Endothelial cell of umbilical vein (primary cell): ENCODE results near the gene FAM47B. TPM values are rescaled to one million over a fixed set of nuclear protein-coding genes. Genes with fewer than 3 reads are reported as not detected.

Source experiments
- BruUV-seq: library from RNA; stranded (reverse); fragments of 400-500 nt; replicated peaks from 2 replicates; lab custom pipeline; 2021; lab: Mats Ljungman, UMichigan
- CTCF ChIA-PET: fragments of 300-600, 350-600 bp; sonication (Branson Sonifier 250); formaldehyde crosslinking; loops from one replicate; lab custom pipeline; 2021; ENCODE audit warnings: antibody characterized with exemption, inconsistent platforms; lab: Charles Lee
- POLR2A ChIA-PET: fragments of 300-600, 350-600 bp; sonication (Branson Sonifier 250); formaldehyde crosslinking; loops from one replicate; lab custom pipeline; 2021; ENCODE audit warnings: antibody characterized with exemption, inconsistent platforms; lab: Charles Lee
- DNase-seq: peaks from one replicate; pipeline ENCODE4 v3.0.0-alpha.2; 2011; ENCODE audit warnings: low read depth, low spot score
- FAIRE-seq: peaks from 2 replicates; lab custom pipeline; 2011; peaks lifted over from hg19 to GRCh38; lab: Jason Lieb, UNC
- H2AFZ ChIP-seq: 2 replicates; pipeline ENCODE4 v1.6.0; 2012; ENCODE audit warnings: low read depth, low read length, control low read depth, inconsistent platforms
- H3K27ac ChIP-seq: 2 replicates; pipeline ENCODE4 v1.5.1; 2011; ENCODE audit warnings: low read depth, mild to moderate bottlenecking, control low read depth, low read length, moderate library complexity; ENCODE audit not compliant: insufficient read depth
- H3K27me3 ChIP-seq, 2 experiments: 2 replicates each; pipeline versions ENCODE4 v1.6.0 to v1.6.1; 2011; ENCODE audit warnings: low read length in 2 of 2, mixed read lengths in 1 of 2; ENCODE audit not compliant: control insufficient read depth in 2 of 2, insufficient read depth in 2 of 2
- H3K36me3 ChIP-seq, 2 experiments: 2 replicates in 1 of 2; 3 replicates in 1 of 2; pipeline ENCODE4 v1.5.1; 2011; ENCODE audit warnings: low read length in 2 of 2, mild to moderate bottlenecking in 1 of 2, moderate library complexity in 1 of 2; ENCODE audit not compliant: control insufficient read depth in 2 of 2, insufficient read depth in 2 of 2; ENCODE audit errors: extremely low read depth in 1 of 2
- H3K4me1 ChIP-seq: 3 replicates; pipeline ENCODE4 v1.5.1; 2011; ENCODE audit warnings: mild to moderate bottlenecking, low read length; ENCODE audit not compliant: control insufficient read depth, insufficient read depth; ENCODE audit errors: extremely low read depth
- H3K4me2 ChIP-seq: 2 replicates; pipeline ENCODE4 v1.6.1; 2011; ENCODE audit warnings: low read length, control low read depth, mixed read lengths; ENCODE audit not compliant: insufficient read depth
- H3K4me3 ChIP-seq, 3 experiments: fragments of 200-600 bp in 1 of 3; sonication (generic), shearing (Covaris generic) in 1 of 3; replicated peaks in 1 of 3; 2 replicates each; pipeline ENCODE4 v1.5.1; 2011 to 2016; ENCODE audit warnings: control low read depth in 3 of 3, low read length in 3 of 3, mild to moderate bottlenecking in 2 of 3, inconsistent platforms in 1 of 3, low read depth in 1 of 3, moderate library complexity in 1 of 3; ENCODE audit not compliant: insufficient read depth in 1 of 3
- H3K79me2 ChIP-seq: 2 replicates; pipeline ENCODE4 v1.6.0; 2012; ENCODE audit warnings: low read length, inconsistent platforms; ENCODE audit not compliant: control insufficient read depth, insufficient read depth
- H3K9ac ChIP-seq: replicated peaks from 2 replicates; pipeline ENCODE3; 2011; ENCODE audit warnings: low read length, control low read depth; ENCODE audit not compliant: insufficient read depth; ENCODE audit errors: extremely low read depth
- H3K9me1 ChIP-seq: replicated peaks from 3 replicates; pipeline ENCODE4 v1.6.0; 2011; ENCODE audit warnings: mild to moderate bottlenecking, low read length; ENCODE audit not compliant: control insufficient read depth, insufficient read depth; ENCODE audit errors: extremely low read depth
- H3K9me3 ChIP-seq: replicated peaks from 2 replicates; pipeline ENCODE4 v1.5.1; 2012; ENCODE audit warnings: low read length, inconsistent platforms; ENCODE audit not compliant: control insufficient read depth, insufficient read depth
- H4K20me1 ChIP-seq: replicated peaks from 2 replicates; pipeline ENCODE3; 2011; ENCODE audit warnings: mild to moderate bottlenecking, low read length; ENCODE audit not compliant: control insufficient read depth, insufficient read depth; ENCODE audit errors: extremely low read depth
- CTCF ChIP-seq, 2 donors: IDR thresholded peaks; 1 replicate in 1 of 2; 2 replicates in 1 of 2; pipeline ENCODE4 v1.5.1; 2011; ENCODE audit warnings: low read length in 2 of 2, mild to moderate bottlenecking in 2 of 2, moderate library complexity in 2 of 2, control low read depth in 1 of 2, inconsistent platforms in 1 of 2, low read depth in 1 of 2; ENCODE audit not compliant: insufficient read depth in 1 of 2; ENCODE audit errors: extremely low read depth in 1 of 2
- EZH2 ChIP-seq: IDR thresholded peaks from 2 replicates; pipeline ENCODE4 v1.6.1; 2012; ENCODE audit warnings: borderline replicate concordance, low read depth, mild to moderate bottlenecking, moderate library complexity, low read length, inconsistent platforms; ENCODE audit not compliant: severe bottlenecking
- GATA2 ChIP-seq: IDR thresholded peaks from 2 replicates; pipeline ENCODE4 v1.7.0; 2011; ENCODE audit warnings: low read depth, mild to moderate bottlenecking, moderate library complexity, mixed read lengths, low read length; ENCODE audit not compliant: insufficient read length, insufficient read depth
- JUN ChIP-seq: IDR thresholded peaks from 2 replicates; pipeline ENCODE4 v1.6.1; 2011; ENCODE audit warnings: borderline replicate concordance, low read depth; ENCODE audit not compliant: insufficient read length, insufficient read depth
- MAX ChIP-seq: IDR thresholded peaks from 2 replicates; pipeline ENCODE4 v1.6.1; 2011; ENCODE audit not compliant: insufficient read depth, insufficient read length
- POLR2A ChIP-seq: IDR thresholded peaks from 2 replicates; pipeline ENCODE4 v1.6.1; 2012; ENCODE audit warnings: low read depth, mild to moderate bottlenecking, control low read depth, low read length
- dilution Hi-C: fragments of 300-500 bp; cut with MboI; formaldehyde crosslinking; loops from one replicate; pipeline ENCODE4 v1.15.0; 2019; ENCODE audit warnings: low sequenced_read_pairs; ENCODE audit not compliant: extremely low pct_ligation_motif_present
- intact Hi-C: fragments of 100-400 bp; cut with micrococcal nuclease; formaldehyde crosslinking; loops from one replicate; pipeline ENCODE4 v1.10.0; 2022
- polyA plus RNA-seq, 4 experiments: library from polyadenylated mRNA; depleted of rRNA in 3 of 4; stranded (reverse) in 3 of 4; unstranded in 1 of 4; fragments of >200 nt; gene quantifications; 2 replicates each; pipeline versions ENCODE4 v1.2.1 to v1.2.3, GENCODE V29; 2011 to 2012; ENCODE audit warnings: missing spikeins in 1 of 4
- total RNA-seq: library from RNA; stranded (reverse); gene quantifications from 2 replicates; pipeline ENCODE4 v1.2.3, GENCODE V29; 2021

Gene FAM47B
- total and polyA plus RNA-seq, 2 donors (not counting 3 experiments of a cell fraction or from before 2014, with no cell fraction given): not detected

- H3K4me2 ChIP-seq: no peak overlapping the region
- H3K9me1 ChIP-seq: no peaks in the 10 kb centered on the region
- no peaks in the 10 kb centered on the region for H4K20me1 ChIP-seq
- no peaks in the 10 kb centered on the region for H3K36me3 ChIP-seq
- DNase-seq: peak; percentile 9
- intact Hi-C loops: no loop called here
- no peak overlapping the region for H2AFZ ChIP-seq
- no peaks in the 10 kb centered on the region for H3K4me1 ChIP-seq
- TF ChIP-seq MAX: no peak
- TF ChIP-seq EZH2: no peak
- no peak for TF ChIP-seq JUN
- TF ChIP-seq GATA2: no peak
- no peak for TF ChIP-seq CTCF (IDR thresholded peaks at IDR 0.05; ENCODE audit: extremely low read depth in 1 of 2, insufficient read depth in 1 of 2, low read depth in 1 of 2, low read length in 2 of 2)
- no peak overlapping the region for H3K4me3 ChIP-seq
- dilution Hi-C loops: no loop called here
- H3K27me3 ChIP-seq: no peaks in the 10 kb centered on the region
- no peaks in the 10 kb centered on the region for H3K79me2 ChIP-seq
- H3K9ac ChIP-seq: no peak overlapping the region
- FAIRE-seq: no peak
- BruUV-seq: no TSS peak
- POLR2A ChIA-PET: no interaction called here
- H3K9me3 ChIP-seq: no peaks in the 10 kb centered on the region
- H3K27ac ChIP-seq: no peak overlapping the region
- CTCF ChIA-PET: no interaction called here
Measured at GRCh38 chrX:34893741-34894140, 48.9 kb upstream of the FAM47B start.

GRCh38 chrX:34900691-34901090 is 41.9 kb upstream of the FAM47B start:
- Histone ChIP-seq H3K27me3 (no peaks in the 10 kb centered on the region), H3K9me1 (no peaks in the 10 kb centered on the region), H3K9me3 (no peaks in the 10 kb centered on the region), H3K9ac (no peak overlapping the region), H3K4me2 (no peak overlapping the region), H3K27ac (no peak overlapping the region), H4K20me1 (no peaks in the 10 kb centered on the region), H3K4me1 (no peaks in the 10 kb centered on the region), H2AFZ (no peak overlapping the region), H3K36me3 (no peaks in the 10 kb centered on the region), H3K79me2 (no peaks in the 10 kb centered on the region), H3K4me3 (no peak overlapping the region)
- BruUV-seq: no TSS peak
- intact Hi-C loops (no loop called here), dilution Hi-C loops (no loop called here)
- TF ChIP-seq CTCF (IDR thresholded peaks at IDR 0.05; ENCODE audit: extremely low read depth in 1 of 2, insufficient read depth in 1 of 2, low read depth in 1 of 2, low read length in 2 of 2) (no peak), POLR2A (no peak), MAX (no peak)
- ChIA-PET CTCF (no interaction called here), POLR2A (no interaction called here)
- FAIRE-seq (no peak), DNase-seq (no peak)
